ENCODE data around the gene MEGF11. TPM values are rescaled to one million over a fixed set of nuclear protein-coding genes. Genes with fewer than 3 reads are reported as not detected.

Gene MEGF11
- polyA plus RNA-seq, 1 of the 3 experiments (the other 2 are of a cell fraction), result not detected

- Histone ChIP-seq H3K4me1 (ENCODE audit: control insufficient read depth in 1 of 2, insufficient read depth in 2 of 2, low read depth in 1 of 2, low read length in 1 of 2) (no peaks in the 10 kb centered on the region; a peak in 1 of 4 replicates), H4K20me1 (ENCODE audit: insufficient read depth) (no peaks in the 10 kb centered on the region), H3K79me2 (ENCODE audit: insufficient read depth) (no peaks in the 10 kb centered on the region), H3K4me2 (no peak overlapping the region), H3K4me3 (ENCODE audit: low read depth in 2 of 2, low read length in 1 of 2) (no peak overlapping the region), H3K27me3 (ENCODE audit: insufficient read depth) (peaks cover 4% of the 10 kb centered on the region; the same call in 1 of the 2 replicates), H3K36me3 (replicated peaks in 1 of 2; ENCODE audit: control insufficient read depth in 1 of 2, insufficient read depth in 2 of 2, low read length in 1 of 2) (no peaks in the 10 kb centered on the region), H3K9me3 (no peaks in the 10 kb centered on the region), H3F3A (replicated peaks; ENCODE audit: insufficient read depth) (no peaks in the 10 kb centered on the region), H3K9ac (no peak overlapping the region), H2AFZ (ENCODE audit: low read depth) (no peak overlapping the region), H3K27ac (ENCODE audit: low read depth in 2 of 2, low read length in 1 of 2) (no peak overlapping the region), H3K9me2 (no peaks in the 10 kb centered on the region)
- CTCF ChIA-PET, result interaction anchor here (1.9 kb wide), 1 partner anchor 134 kb away, joined by 5 read pairs; no protein-coding TSS in a partner anchor
- TF ChIP-seq NFIC (IDR thresholded peaks at IDR 0.05; ENCODE audit: borderline replicate concordance) (no peak), TCF12 (IDR thresholded peaks at IDR 0.05) (no peak), FOXJ3 (CRISPR knock-in tag; IDR thresholded peaks at IDR 0.05) (no peak), EZH2phosphoT487 (IDR thresholded peaks at IDR 0.05; ENCODE audit: borderline replicate concordance, low read depth) (no peak), MEF2A (IDR thresholded peaks at IDR 0.05; ENCODE audit: borderline replicate concordance, low read depth) (no peak), PBX3 (IDR thresholded peaks at IDR 0.05) (no peak), MXI1 (IDR thresholded peaks at IDR 0.05; ENCODE audit: low read depth, low read length) (no peak), SMC3 (IDR thresholded peaks at IDR 0.05; ENCODE audit: low read depth, low read length) (no peak), EP300 (IDR thresholded peaks at IDR 0.05; ENCODE audit: borderline replicate concordance in 1 of 2, low read depth in 1 of 2, low read length in 1 of 2) (no peak), RXRA (IDR thresholded peaks at IDR 0.05; ENCODE audit: borderline replicate concordance, low read depth) (no peak), JUND (IDR thresholded peaks at IDR 0.05) (no peak), USF2 (IDR thresholded peaks at IDR 0.05; ENCODE audit: borderline replicate concordance, low read depth, low read length) (no peak), TEAD4 (IDR thresholded peaks at IDR 0.05; ENCODE audit: borderline replicate concordance, insufficient read depth) (no peak), FOXM1 (IDR thresholded peaks at IDR 0.05; ENCODE audit: low read depth) (no peak), RFX5 (IDR thresholded peaks at IDR 0.05; ENCODE audit: low read length) (no peak), FOSL2 (IDR thresholded peaks at IDR 0.05; ENCODE audit: borderline replicate concordance, low read depth) (no peak), YY1 (IDR thresholded peaks at IDR 0.05; ENCODE audit: low read depth) (no peak)
- TF ChIP-seq, protein P1, sequence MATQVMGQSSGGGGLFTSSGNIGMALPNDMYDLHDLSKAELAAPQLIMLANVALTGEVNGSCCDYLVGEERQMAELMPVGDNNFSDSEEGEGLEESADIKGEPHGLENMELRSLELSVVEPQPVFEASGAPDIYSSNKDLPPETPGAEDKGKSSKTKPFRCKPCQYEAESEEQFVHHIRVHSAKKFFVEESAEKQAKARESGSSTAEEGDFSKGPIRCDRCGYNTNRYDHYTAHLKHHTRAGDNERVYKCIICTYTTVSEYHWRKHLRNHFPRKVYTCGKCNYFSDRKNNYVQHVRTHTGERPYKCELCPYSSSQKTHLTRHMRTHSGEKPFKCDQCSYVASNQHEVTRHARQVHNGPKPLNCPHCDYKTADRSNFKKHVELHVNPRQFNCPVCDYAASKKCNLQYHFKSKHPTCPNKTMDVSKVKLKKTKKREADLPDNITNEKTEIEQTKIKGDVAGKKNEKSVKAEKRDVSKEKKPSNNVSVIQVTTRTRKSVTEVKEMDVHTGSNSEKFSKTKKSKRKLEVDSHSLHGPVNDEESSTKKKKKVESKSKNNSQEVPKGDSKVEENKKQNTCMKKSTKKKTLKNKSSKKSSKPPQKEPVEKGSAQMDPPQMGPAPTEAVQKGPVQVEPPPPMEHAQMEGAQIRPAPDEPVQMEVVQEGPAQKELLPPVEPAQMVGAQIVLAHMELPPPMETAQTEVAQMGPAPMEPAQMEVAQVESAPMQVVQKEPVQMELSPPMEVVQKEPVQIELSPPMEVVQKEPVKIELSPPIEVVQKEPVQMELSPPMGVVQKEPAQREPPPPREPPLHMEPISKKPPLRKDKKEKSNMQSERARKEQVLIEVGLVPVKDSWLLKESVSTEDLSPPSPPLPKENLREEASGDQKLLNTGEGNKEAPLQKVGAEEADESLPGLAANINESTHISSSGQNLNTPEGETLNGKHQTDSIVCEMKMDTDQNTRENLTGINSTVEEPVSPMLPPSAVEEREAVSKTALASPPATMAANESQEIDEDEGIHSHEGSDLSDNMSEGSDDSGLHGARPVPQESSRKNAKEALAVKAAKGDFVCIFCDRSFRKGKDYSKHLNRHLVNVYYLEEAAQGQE (IDR thresholded peaks at IDR 0.05; ENCODE audit: low read depth, low read length), result no peak
- WGBS (ENCODE audit: low lambda C conversion rate), result 42% methylated on average over 4 of the region's 5 CpGs
- no peak for DNase-seq
- POLR2A ChIA-PET, result no interaction called here
Measured at GRCh38 chr15:66050264-66050663, 203.3 kb downstream of the MEGF11 start.
